ENCODE measurements around the gene SCGB2B2. TPM values are rescaled to one million over a fixed set of nuclear protein-coding genes. Genes with fewer than 3 reads are reported as not detected.

SCGB2B2 gene
- polyA plus RNA-seq, 1 of the 3 experiments (the other 2 are of a cell fraction), result 0.03 TPM

DNA sequence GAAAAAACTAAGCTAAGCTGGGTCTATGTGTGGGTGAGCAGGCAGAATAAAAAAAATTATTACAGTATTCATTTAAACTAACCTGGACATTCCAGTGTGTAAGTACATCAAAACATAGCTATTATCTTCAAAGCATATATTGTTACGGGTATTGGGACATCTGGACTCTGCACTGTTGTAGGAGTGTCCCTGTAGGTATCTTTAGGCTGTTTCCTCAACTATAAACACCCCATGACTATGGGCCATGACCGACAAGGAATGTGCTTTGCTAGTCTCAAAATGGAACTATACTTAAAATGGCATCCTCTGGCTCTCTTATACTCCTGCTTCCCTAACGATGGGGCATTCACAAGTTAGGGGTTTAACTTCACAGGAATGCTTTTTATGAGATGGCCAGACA lies 3.4 kb downstream of the SCGB2B2 start:
- Histone ChIP-seq H3K27me3 (ENCODE audit: insufficient read depth) (no peaks in the 10 kb centered on the region), H4K20me1 (ENCODE audit: insufficient read depth) (no peaks in the 10 kb centered on the region), H3K9me3 (no peaks in the 10 kb centered on the region), H3K79me2 (ENCODE audit: insufficient read depth) (peaks cover 3% of the 10 kb centered on the region; the same call in 1 of the 2 replicates), H3K4me1 (ENCODE audit: control insufficient read depth in 1 of 2, insufficient read depth in 2 of 2, low read depth in 1 of 2, low read length in 1 of 2) (peaks cover 0 to 7% of the 10 kb centered on the region in 2 experiments; a peak in 2 of 4 replicates), H3K4me2 (no peak overlapping the region), H3F3A (replicated peaks; ENCODE audit: insufficient read depth) (no peaks in the 10 kb centered on the region), H3K9me2 (no peaks in the 10 kb centered on the region), H3K27ac (ENCODE audit: low read depth in 2 of 2, low read length in 1 of 2) (no peak overlapping the region), H3K9ac (no peak overlapping the region), H3K4me3 (ENCODE audit: low read depth in 2 of 2, low read length in 1 of 2) (no peak overlapping the region), H3K36me3 (replicated peaks in 1 of 2; ENCODE audit: control insufficient read depth in 1 of 2, insufficient read depth in 2 of 2, low read length in 1 of 2) (peaks cover under 1 to 3% of the 10 kb centered on the region in 2 experiments), H2AFZ (ENCODE audit: low read depth) (no peak overlapping the region)
- no peak for DNase-seq
- CTCF ChIA-PET, result interaction anchor here (0.8 to 2.0 kb wide), 2 partner anchors 34 to 98 kb away, joined by 4 to 10 read pairs; no protein-coding TSS in a partner anchor
- POLR2A ChIA-PET, result no interaction called here
- TF ChIP-seq GABPA (IDR thresholded peaks at IDR 0.05; ENCODE audit: low read depth) (no peak), FOXJ3 (CRISPR knock-in tag; IDR thresholded peaks at IDR 0.05) (no peak), SIN3A (IDR thresholded peaks at IDR 0.05; ENCODE audit: borderline replicate concordance, low read depth, low read length) (no peak), CHD2 (IDR thresholded peaks at IDR 0.05; ENCODE audit: low read length, partially characterized antibody) (no peak), PBX3 (IDR thresholded peaks at IDR 0.05) (no peak), YY1 (IDR thresholded peaks at IDR 0.05; ENCODE audit: low read depth) (no peak), EP300 (IDR thresholded peaks at IDR 0.05; ENCODE audit: borderline replicate concordance in 1 of 2, low read depth in 1 of 2, low read length in 1 of 2) (no peak), POLR2AphosphoS5 (IDR thresholded peaks at IDR 0.05; ENCODE audit: low read depth, low read length) (no peak), EZH2phosphoT487 (IDR thresholded peaks at IDR 0.05; ENCODE audit: borderline replicate concordance, low read depth) (no peak), TAF1 (IDR thresholded peaks at IDR 0.05; ENCODE audit: borderline replicate concordance, low read depth, low read length) (no peak), IRF3 (IDR thresholded peaks at IDR 0.05; ENCODE audit: low read depth, low read length) (no peak), NFIC (IDR thresholded peaks at IDR 0.05; ENCODE audit: borderline replicate concordance) (no peak), ELF1 (IDR thresholded peaks at IDR 0.05) (no peak), JUND (IDR thresholded peaks at IDR 0.05) (no peak), USF2 (IDR thresholded peaks at IDR 0.05; ENCODE audit: borderline replicate concordance, low read depth, low read length) (no peak)
- TF ChIP-seq, protein P1, sequence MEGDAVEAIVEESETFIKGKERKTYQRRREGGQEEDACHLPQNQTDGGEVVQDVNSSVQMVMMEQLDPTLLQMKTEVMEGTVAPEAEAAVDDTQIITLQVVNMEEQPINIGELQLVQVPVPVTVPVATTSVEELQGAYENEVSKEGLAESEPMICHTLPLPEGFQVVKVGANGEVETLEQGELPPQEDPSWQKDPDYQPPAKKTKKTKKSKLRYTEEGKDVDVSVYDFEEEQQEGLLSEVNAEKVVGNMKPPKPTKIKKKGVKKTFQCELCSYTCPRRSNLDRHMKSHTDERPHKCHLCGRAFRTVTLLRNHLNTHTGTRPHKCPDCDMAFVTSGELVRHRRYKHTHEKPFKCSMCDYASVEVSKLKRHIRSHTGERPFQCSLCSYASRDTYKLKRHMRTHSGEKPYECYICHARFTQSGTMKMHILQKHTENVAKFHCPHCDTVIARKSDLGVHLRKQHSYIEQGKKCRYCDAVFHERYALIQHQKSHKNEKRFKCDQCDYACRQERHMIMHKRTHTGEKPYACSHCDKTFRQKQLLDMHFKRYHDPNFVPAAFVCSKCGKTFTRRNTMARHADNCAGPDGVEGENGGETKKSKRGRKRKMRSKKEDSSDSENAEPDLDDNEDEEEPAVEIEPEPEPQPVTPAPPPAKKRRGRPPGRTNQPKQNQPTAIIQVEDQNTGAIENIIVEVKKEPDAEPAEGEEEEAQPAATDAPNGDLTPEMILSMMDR (IDR thresholded peaks at IDR 0.05), result no peak
- WGBS (ENCODE audit: low lambda C conversion rate), result 12% methylated on average over 3 of the region's 3 CpGs

Data from SK-N-SH (cell line).